ENCODE results near the gene ENG. TPM values are rescaled to one million over a fixed set of nuclear protein-coding genes. Genes with fewer than 3 reads are reported as not detected.

Gene ENG
- total RNA-seq, 3 donors from 2014 or later = 18.3 to 35.5 (median 34.8) TPM

DNA sequence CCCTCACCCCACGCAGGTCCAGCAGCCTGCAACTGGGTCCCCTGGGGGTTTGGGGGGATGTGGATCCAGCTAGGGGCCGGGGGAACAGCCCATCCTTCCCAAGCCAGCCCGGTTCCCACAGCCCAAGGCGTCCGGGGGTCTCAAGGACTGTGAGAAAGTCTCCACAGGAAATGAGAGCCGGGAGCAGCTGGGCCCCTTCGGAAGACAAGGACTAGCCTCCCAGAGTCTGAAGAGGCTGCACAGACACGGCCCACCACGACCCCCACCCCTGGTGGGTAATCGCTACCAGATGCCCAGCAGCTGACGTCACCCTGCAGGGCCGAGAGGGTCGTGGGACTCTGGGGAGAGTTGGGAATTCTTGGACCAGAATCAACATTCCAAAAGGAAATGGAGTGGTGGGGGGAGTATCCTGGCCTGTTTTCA lies 86.5 kb downstream of the ENG start:
- H3K4me3 ChIP-seq = no peak overlapping the region
- ATAC-seq = no peak
- intact Hi-C loops (cut with DNase I, micrococcal nuclease) = no loop called here
- TF ChIP-seq, protein P1, sequence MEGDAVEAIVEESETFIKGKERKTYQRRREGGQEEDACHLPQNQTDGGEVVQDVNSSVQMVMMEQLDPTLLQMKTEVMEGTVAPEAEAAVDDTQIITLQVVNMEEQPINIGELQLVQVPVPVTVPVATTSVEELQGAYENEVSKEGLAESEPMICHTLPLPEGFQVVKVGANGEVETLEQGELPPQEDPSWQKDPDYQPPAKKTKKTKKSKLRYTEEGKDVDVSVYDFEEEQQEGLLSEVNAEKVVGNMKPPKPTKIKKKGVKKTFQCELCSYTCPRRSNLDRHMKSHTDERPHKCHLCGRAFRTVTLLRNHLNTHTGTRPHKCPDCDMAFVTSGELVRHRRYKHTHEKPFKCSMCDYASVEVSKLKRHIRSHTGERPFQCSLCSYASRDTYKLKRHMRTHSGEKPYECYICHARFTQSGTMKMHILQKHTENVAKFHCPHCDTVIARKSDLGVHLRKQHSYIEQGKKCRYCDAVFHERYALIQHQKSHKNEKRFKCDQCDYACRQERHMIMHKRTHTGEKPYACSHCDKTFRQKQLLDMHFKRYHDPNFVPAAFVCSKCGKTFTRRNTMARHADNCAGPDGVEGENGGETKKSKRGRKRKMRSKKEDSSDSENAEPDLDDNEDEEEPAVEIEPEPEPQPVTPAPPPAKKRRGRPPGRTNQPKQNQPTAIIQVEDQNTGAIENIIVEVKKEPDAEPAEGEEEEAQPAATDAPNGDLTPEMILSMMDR (IDR thresholded peaks at IDR 0.05) = no peak
- peaks cover 14% of the 10 kb centered on the region for H3K4me1 ChIP-seq (ENCODE audit: low read depth)
- H3K36me3 ChIP-seq (ENCODE audit: low read depth) = no peaks in the 10 kb centered on the region
- no peak for DNase-seq
- no peaks in the 10 kb centered on the region for H3K9me3 ChIP-seq

DNA sequence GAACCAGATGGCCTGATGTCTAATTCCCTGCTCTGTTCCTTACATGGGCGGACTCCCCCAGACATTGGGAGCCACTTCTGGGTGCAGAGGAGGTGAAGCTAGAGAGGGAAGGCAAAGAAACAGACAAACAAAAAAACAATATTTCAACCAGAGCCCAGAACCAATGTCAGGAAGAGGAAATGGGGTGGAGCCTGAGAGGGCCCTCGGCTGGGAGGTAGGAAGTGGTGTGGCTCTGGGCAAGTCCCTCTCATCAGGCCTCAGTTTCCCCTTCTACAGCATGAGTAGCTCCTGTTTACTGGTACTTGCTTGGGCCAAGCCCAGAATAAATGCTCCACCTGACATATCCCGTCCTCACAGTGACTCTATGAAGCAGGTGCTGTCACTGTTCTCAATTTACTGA lies 87.0 kb downstream of the ENG start:
- H3K36me3 ChIP-seq (ENCODE audit: low read depth) = no peaks in the 10 kb centered on the region
- intact Hi-C loops (cut with DNase I, micrococcal nuclease) = no loop called here
- DNase-seq (no peak), ATAC-seq (no peak)
- H3K4me3 ChIP-seq = no peak overlapping the region
- H3K4me1 ChIP-seq (ENCODE audit: low read depth) = peaks cover 14% of the 10 kb centered on the region
- H3K9me3 ChIP-seq = no peaks in the 10 kb centered on the region
- TF ChIP-seq, protein P1 (IDR thresholded peaks at IDR 0.05) = no peak

DNA sequence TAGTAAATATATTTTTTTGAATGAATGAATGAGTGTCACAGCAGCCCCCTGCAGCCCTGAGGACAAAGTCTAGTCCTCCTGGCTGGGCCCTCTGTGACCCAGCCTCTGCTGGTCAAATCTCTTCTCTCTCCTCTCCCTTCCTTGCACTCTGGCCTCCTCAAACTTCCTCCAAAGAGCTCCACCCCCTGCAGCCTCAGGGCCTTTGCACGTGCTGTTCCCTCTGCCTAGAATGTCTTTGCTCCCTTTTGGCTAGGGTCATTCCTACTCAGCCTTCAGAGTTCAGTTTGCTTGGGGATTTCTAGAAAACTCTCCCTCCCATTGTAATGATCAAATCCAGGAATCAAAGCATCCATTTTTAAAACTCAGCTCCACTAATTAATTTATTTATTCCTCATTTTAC lies 89.0 kb downstream of the ENG start:
- Histone ChIP-seq H3K9me3 (no peaks in the 10 kb centered on the region), H3K36me3 (ENCODE audit: low read depth) (no peaks in the 10 kb centered on the region), H3K4me1 (ENCODE audit: low read depth) (peaks cover 2% of the 10 kb centered on the region), H3K4me3 (no peak overlapping the region)
- ATAC-seq = no peak
- no peak for DNase-seq
- intact Hi-C loops (cut with DNase I, micrococcal nuclease) = no loop called here
- TF ChIP-seq, protein P1 (IDR thresholded peaks at IDR 0.05) = no peak

Small RNA genes lying within 50 kb of the gene (microRNA-seq; reads per million reads assigned to microRNA genes)
- gene MIR2861 (not detected), gene MIR3960 (not detected), gene MIR4672 (not detected)

Other genes starting within 250 kb of the ENG start
- 10 to 100 TPM; 11.8 to 37.1 (median 17.1) TPM for gene STXBP1, start 242.4 kb downstream of the ENG start, total RNA-seq
- gene CFAP157, start 147.7 kb downstream of the ENG start, total RNA-seq = under 1 TPM in 2 of 3 donors, not detected in 1; 0.12 to 0.28 TPM
- 10 to 100 TPM in 2 of 3 donors, 1 to 10 TPM in 1; 5.1 to 10.5 (median 10.3) TPM for gene PTRH1, start 139.0 kb downstream of the ENG start, total RNA-seq
- under 1 TPM in 1 of 3 donors, not detected in 2; 0.31 TPM for gene TTC16, start 138.6 kb downstream of the ENG start, total RNA-seq
- 10 to 100 TPM; 19.7 to 30.2 (median 28.2) TPM for gene TOR2A, start 119.4 kb downstream of the ENG start, total RNA-seq
- 1 to 10 TPM; 3.2 to 7.4 (median 4.7) TPM for gene SH2D3C, start 76.0 kb downstream of the ENG start, total RNA-seq
- gene CDK9, start 68.6 kb downstream of the ENG start, total RNA-seq = 100 to 1,000 TPM in 1 of 3 donors, 10 to 100 TPM in 2; 67.8 to 111 (median 75.9) TPM
- gene FPGS, start 51.8 kb downstream of the ENG start, total RNA-seq = 10 to 100 TPM; 41.0 to 46.5 (median 41.3) TPM
- gene AK1, start 23.0 kb upstream of the ENG start, total RNA-seq = 100 to 1,000 TPM in 2 of 3 donors, 10 to 100 TPM in 1; 66.7 to 157 (median 106) TPM
- 100 to 1,000 TPM; 121 to 266 (median 175) TPM for gene ST6GALNAC6, start 44.9 kb upstream of the ENG start, total RNA-seq
- gene ST6GALNAC4, start 62.4 kb upstream of the ENG start, total RNA-seq = 10 to 100 TPM; 31.0 to 39.2 (median 37.2) TPM
- 1 to 10 TPM in 2 of 3 donors, under 1 TPM in 1; 0.58 to 1.9 (median 1.1) TPM for gene PIP5KL1, start 76.1 kb upstream of the ENG start, total RNA-seq
- gene DPM2, start 83.2 kb upstream of the ENG start, total RNA-seq = 10 to 100 TPM; 23.0 to 30.4 (median 29.4) TPM
- gene EEIG1, start 126.3 kb upstream of the ENG start, total RNA-seq = 100 to 1,000 TPM; 127 to 168 (median 144) TPM
- 10 to 100 TPM; 10.4 to 12.6 (median 11.9) TPM for gene NAIF1, start 212.7 kb upstream of the ENG start, total RNA-seq
- 10 to 100 TPM; 19.1 to 27.3 (median 21.3) TPM for gene SLC25A25, start 213.6 kb upstream of the ENG start, total RNA-seq

All from mucosa of descending colon (tissue), 3 donors.